ENCODE results near the gene ACO1.

ACO1 gene

DNA sequence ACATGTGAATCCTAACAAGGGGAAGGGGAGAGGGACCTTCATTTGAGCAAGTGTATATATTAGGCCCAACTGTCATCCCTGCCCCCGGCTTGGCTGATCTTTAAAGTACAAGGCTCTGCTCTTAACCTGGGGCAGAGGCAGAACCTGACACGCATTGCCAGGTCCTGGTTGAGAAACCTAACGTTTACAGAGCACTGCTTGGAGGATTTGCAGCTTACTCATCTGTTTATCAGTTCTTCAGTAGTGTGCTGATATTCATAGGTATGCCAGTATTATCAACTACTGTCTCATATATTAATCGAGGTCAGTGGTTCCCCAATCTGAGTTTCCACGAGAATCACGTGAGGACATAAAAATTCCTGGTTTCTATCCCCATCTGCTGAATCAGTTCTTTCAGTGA lies 50.4 kb downstream of the ACO1 start:
- Histone ChIP-seq H3K9me3 (ENCODE audit: insufficient read depth, low read length) (no peaks in the 10 kb centered on the region), H3K36me3 (ENCODE audit: low read length) (no peaks in the 10 kb centered on the region)
- TF ChIP-seq EZH2phosphoT487 (conservative IDR thresholded peaks at IDR 0.05; ENCODE audit: low read length) (no peak), CTCF (IDR thresholded peaks at IDR 0.05; ENCODE audit: insufficient read depth, low read length, poor library complexity, severe bottlenecking) (no peak)

DNA sequence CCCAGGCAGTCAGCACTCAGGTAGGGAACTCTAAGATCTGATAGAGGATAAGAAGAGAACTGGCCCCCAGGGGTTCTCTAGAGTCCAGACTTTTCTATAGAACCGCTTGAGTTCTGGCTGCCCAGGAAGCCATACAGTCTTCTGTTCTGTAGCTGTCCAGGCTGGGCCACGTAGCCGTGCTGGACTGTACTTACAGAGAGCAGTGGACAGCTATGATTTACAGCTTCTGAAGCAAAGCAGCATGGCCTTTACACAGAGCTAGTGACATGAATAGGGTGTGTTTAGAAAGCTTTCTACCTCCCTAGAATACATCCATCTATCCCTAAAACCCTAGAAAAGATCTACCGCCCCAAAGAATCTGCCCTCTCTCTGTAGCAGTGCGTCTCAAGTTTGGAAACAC lies 57.2 kb downstream of the ACO1 start:
- no peak overlapping the region for H3K27ac ChIP-seq (ENCODE audit: low read depth, low read length)
- H3K9me3 ChIP-seq (ENCODE audit: insufficient read depth, low read length) = no peaks in the 10 kb centered on the region
- H3K36me3 ChIP-seq (ENCODE audit: low read length) = no peaks in the 10 kb centered on the region

More for the DNA sequence above, 50.4 kb downstream of the ACO1 start:
- Histone ChIP-seq H3K27ac (ENCODE audit: low read depth, low read length) (no peak overlapping the region), H3F3A (ENCODE audit: insufficient read depth) (no peaks in the 10 kb centered on the region), H2AFZ (ENCODE audit: low read depth, low read length, severe bottlenecking) (no peak overlapping the region), H3K79me2 (ENCODE audit: insufficient read depth, low read length) (no peaks in the 10 kb centered on the region), H3K4me2 (ENCODE audit: low read depth, low read length, poor library complexity, severe bottlenecking) (no peak overlapping the region), H3K27me3 (ENCODE audit: low read length) (no peaks in the 10 kb centered on the region), H4K20me1 (ENCODE audit: low read depth, low read length) (no peaks in the 10 kb centered on the region), H3K9ac (ENCODE audit: low read length) (no peak overlapping the region), H3K4me3 (ENCODE audit: insufficient read depth, low read length, poor library complexity, severe bottlenecking) (no peak overlapping the region), H3K9me2 (replicated peaks; ENCODE audit: insufficient read depth, low read length) (no peaks in the 10 kb centered on the region)

DNA sequence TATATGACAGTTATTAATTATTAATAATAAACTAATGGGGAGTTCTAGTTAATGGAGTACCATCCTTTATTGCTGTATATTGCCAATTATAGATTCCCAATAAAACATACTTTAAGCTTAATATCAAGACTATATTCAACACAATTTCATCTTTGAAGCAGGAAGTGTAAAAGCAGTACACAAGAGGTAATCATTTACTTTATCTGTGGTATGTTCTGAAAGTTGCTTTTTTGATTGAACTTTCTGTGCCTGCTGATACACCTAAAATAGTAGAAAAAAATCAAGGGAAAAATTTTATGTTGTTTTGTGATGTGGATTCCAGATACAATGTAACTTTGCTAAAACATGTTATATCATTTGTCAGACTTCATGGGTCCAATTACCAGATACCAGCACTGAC lies 58.0 kb downstream of the ACO1 start:
- Histone ChIP-seq H3K4me2 (ENCODE audit: low read depth, low read length, poor library complexity, severe bottlenecking) (no peak overlapping the region), H3K27ac (ENCODE audit: low read depth, low read length) (no peak overlapping the region), H3F3A (ENCODE audit: insufficient read depth) (no peaks in the 10 kb centered on the region), H3K36me3 (ENCODE audit: low read length) (no peaks in the 10 kb centered on the region), H4K20me1 (ENCODE audit: low read depth, low read length) (no peaks in the 10 kb centered on the region), H3K9me3 (ENCODE audit: insufficient read depth, low read length) (no peaks in the 10 kb centered on the region), H3K27me3 (ENCODE audit: low read length) (no peaks in the 10 kb centered on the region), H3K9me2 (replicated peaks; ENCODE audit: insufficient read depth, low read length) (no peaks in the 10 kb centered on the region), H2AFZ (ENCODE audit: low read depth, low read length, severe bottlenecking) (no peak overlapping the region), H3K9ac (ENCODE audit: low read length) (no peak overlapping the region), H3K79me2 (ENCODE audit: insufficient read depth, low read length) (no peaks in the 10 kb centered on the region), H3K4me3 (ENCODE audit: insufficient read depth, low read length, poor library complexity, severe bottlenecking) (no peak overlapping the region)
- no peak for TF ChIP-seq CTCF (IDR thresholded peaks at IDR 0.05; ENCODE audit: insufficient read depth, low read length, poor library complexity, severe bottlenecking)
- no peak for TF ChIP-seq EZH2phosphoT487 (conservative IDR thresholded peaks at IDR 0.05; ENCODE audit: low read length)

More for the DNA sequence above, 57.2 kb downstream of the ACO1 start:
- Histone ChIP-seq H3K9ac (ENCODE audit: low read length) (no peak overlapping the region), H3K79me2 (ENCODE audit: insufficient read depth, low read length) (no peaks in the 10 kb centered on the region), H3F3A (ENCODE audit: insufficient read depth) (no peaks in the 10 kb centered on the region), H3K4me3 (ENCODE audit: insufficient read depth, low read length, poor library complexity, severe bottlenecking) (no peak overlapping the region), H3K9me2 (replicated peaks; ENCODE audit: insufficient read depth, low read length) (no peaks in the 10 kb centered on the region), H2AFZ (ENCODE audit: low read depth, low read length, severe bottlenecking) (no peak overlapping the region), H3K4me2 (ENCODE audit: low read depth, low read length, poor library complexity, severe bottlenecking) (no peak overlapping the region), H4K20me1 (ENCODE audit: low read depth, low read length) (no peaks in the 10 kb centered on the region), H3K27me3 (ENCODE audit: low read length) (no peaks in the 10 kb centered on the region)
- no peak for TF ChIP-seq EZH2phosphoT487 (conservative IDR thresholded peaks at IDR 0.05; ENCODE audit: low read length)

DNA sequence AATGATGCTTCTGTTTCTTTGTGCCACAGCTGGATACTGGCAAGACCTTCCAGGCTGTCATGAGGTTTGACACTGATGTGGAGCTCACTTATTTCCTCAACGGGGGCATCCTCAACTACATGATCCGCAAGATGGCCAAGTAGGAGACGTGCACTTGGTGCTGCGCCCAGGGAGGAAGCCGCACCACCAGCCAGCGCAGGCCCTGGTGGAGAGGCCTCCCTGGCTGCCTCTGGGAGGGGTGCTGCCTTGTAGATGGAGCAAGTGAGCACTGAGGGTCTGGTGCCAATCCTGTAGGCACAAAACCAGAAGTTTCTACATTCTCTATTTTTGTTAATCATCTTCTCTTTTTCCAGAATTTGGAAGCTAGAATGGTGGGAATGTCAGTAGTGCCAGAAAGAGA lies 65.5 kb downstream of the ACO1 start:
- Histone ChIP-seq H3K4me2 (ENCODE audit: low read depth, low read length, poor library complexity, severe bottlenecking) (no peak overlapping the region), H4K20me1 (ENCODE audit: low read depth, low read length) (no peaks in the 10 kb centered on the region), H3K27me3 (ENCODE audit: low read length) (no peaks in the 10 kb centered on the region), H3K9me2 (replicated peaks; ENCODE audit: insufficient read depth, low read length) (no peaks in the 10 kb centered on the region), H3K4me3 (ENCODE audit: insufficient read depth, low read length, poor library complexity, severe bottlenecking) (no peak overlapping the region), H3K79me2 (ENCODE audit: insufficient read depth, low read length) (no peaks in the 10 kb centered on the region), H3K36me3 (ENCODE audit: low read length) (no peaks in the 10 kb centered on the region), H2AFZ (ENCODE audit: low read depth, low read length, severe bottlenecking) (no peak overlapping the region), H3K27ac (ENCODE audit: low read depth, low read length) (no peak overlapping the region), H3K9ac (ENCODE audit: low read length) (no peak overlapping the region), H3K9me3 (ENCODE audit: insufficient read depth, low read length) (no peaks in the 10 kb centered on the region), H3F3A (ENCODE audit: insufficient read depth) (no peaks in the 10 kb centered on the region)
- TF ChIP-seq EZH2phosphoT487 (conservative IDR thresholded peaks at IDR 0.05; ENCODE audit: low read length) (no peak), CTCF (IDR thresholded peaks at IDR 0.05; ENCODE audit: insufficient read depth, low read length, poor library complexity, severe bottlenecking) (no peak)
